GM12878 (cell line): ENCODE data around the gene SLC4A9. TPM values are rescaled to one million over a fixed set of nuclear protein-coding genes. Genes with fewer than 3 reads are reported as not detected.

Source experiments
- BCL11A ChIP-seq: IDR thresholded peaks from 2 replicates; pipeline ENCODE4 v1.6.1; 2011; ENCODE audit warnings: low read depth, low read length
- EED ChIP-seq: sonication (generic); IDR thresholded peaks from 2 replicates; pipeline ENCODE4 v1.6.1; 2016; ENCODE audit warnings: antibody characterized with exemption, low read depth
- EGR1 ChIP-seq, 2 experiments: IDR thresholded peaks; 1 replicate in 1 of 2; 2 replicates in 1 of 2; pipeline ENCODE4 v1.6.1; 2011 to 2012; ENCODE audit warnings: low read depth in 2 of 2, low read length in 2 of 2, borderline replicate concordance in 1 of 2, mild to moderate bottlenecking in 1 of 2, moderate library complexity in 1 of 2
- HDGF ChIP-seq: fragments of 450-650 bp; IDR thresholded peaks from 2 replicates; pipeline ENCODE4 v1.6.1; 2016; ENCODE audit warnings: antibody characterized with exemption
- IKZF1 ChIP-seq: fragments of 450-650 bp; conservative IDR thresholded peaks from 2 replicates; pipeline ENCODE4 v1.6.1; 2017; ENCODE audit warnings: antibody characterized with exemption, mild to moderate bottlenecking
- IKZF2 ChIP-seq, 2 experiments: fragments of 450-650 bp; IDR thresholded peaks; 2 replicates each; pipeline ENCODE4 v1.6.1; 2017; ENCODE audit warnings: mild to moderate bottlenecking in 2 of 2, moderate library complexity in 2 of 2
- NFXL1 ChIP-seq: fragments of 450-650 bp; IDR thresholded peaks from 2 replicates; pipeline ENCODE4 v1.6.1; 2017; ENCODE audit warnings: antibody characterized with exemption, mild to moderate bottlenecking, borderline replicate concordance
- PML ChIP-seq: IDR thresholded peaks from 2 replicates; pipeline ENCODE4 v1.6.1; 2012; ENCODE audit warnings: low read length, inconsistent platforms
- POU2F2 ChIP-seq: IDR thresholded peaks from 3 replicates; pipeline ENCODE4 v1.6.1; 2011; ENCODE audit warnings: low read depth, mild to moderate bottlenecking, low read length, borderline replicate concordance
- SMAD1 ChIP-seq: fragments of 450-650 bp; IDR thresholded peaks from 2 replicates; pipeline ENCODE4 v1.6.1; 2018; ENCODE audit warnings: mild to moderate bottlenecking, low read depth; ENCODE audit not compliant: partially characterized antibody
- SUPT20H ChIP-seq: IDR thresholded peaks from 2 replicates; pipeline ENCODE4 v1.6.1; 2011; ENCODE audit warnings: low read depth, mild to moderate bottlenecking, low read length, moderate library complexity, borderline replicate concordance; ENCODE audit not compliant: control insufficient read depth
- polyA plus RNA-seq, 11 experiments: library from polyadenylated mRNA; depleted of rRNA in 4 of 11; unstranded in 6 of 11; stranded (reverse) in 5 of 11; fragments of >200 nt; fragmentation: Nextera tagmentation in 4 of 11; fragmentation: Illumina TruSeq in 1 of 11; extraction: Ambion mirVana in 4 of 11; extraction: Trizol in 1 of 11; gene quantifications; 1 replicate in 1 of 11; 2 replicates in 10 of 11; pipeline versions ENCODE4 v1.2.1 to v1.2.3, GENCODE V29; 2011 to 2016; ENCODE audit warnings: inconsistent platforms in 2 of 11, missing spikeins in 2 of 11, low read depth in 1 of 11
- total RNA-seq, 4 experiments: library from RNA; depleted of rRNA in 3 of 4; stranded (reverse); fragments of >200 nt in 3 of 4; fragmentation: Illumina TruSeq in 1 of 4; extraction: Trizol in 1 of 4; gene quantifications; 2 replicates each; pipeline versions ENCODE4 v1.2.1 to v1.2.3, GENCODE V29; 2013 to 2021
- TF ChIP-seq, protein P1 (sequence below): IDR thresholded peaks from 2 replicates; pipeline ENCODE4 v1.6.1; 2011; ENCODE audit warnings: mild to moderate bottlenecking, low read depth, low read length, moderate library complexity; ENCODE audit not compliant: insufficient replicate concordance
- TF ChIP-seq, protein P2 (sequence below): IDR thresholded peaks from 2 replicates; pipeline ENCODE4 v1.6.1; 2012; ENCODE audit warnings: low read depth, low read length, improper control_type of control experiment

The SLC4A9 gene
- total and polyA plus RNA-seq, 10 of the 15 experiments (the other 5 are each of a cell fraction or from before 2014, with no cell fraction given): 0.03 to 0.05 (median 0.05) TPM; not detected in 7

DNA sequence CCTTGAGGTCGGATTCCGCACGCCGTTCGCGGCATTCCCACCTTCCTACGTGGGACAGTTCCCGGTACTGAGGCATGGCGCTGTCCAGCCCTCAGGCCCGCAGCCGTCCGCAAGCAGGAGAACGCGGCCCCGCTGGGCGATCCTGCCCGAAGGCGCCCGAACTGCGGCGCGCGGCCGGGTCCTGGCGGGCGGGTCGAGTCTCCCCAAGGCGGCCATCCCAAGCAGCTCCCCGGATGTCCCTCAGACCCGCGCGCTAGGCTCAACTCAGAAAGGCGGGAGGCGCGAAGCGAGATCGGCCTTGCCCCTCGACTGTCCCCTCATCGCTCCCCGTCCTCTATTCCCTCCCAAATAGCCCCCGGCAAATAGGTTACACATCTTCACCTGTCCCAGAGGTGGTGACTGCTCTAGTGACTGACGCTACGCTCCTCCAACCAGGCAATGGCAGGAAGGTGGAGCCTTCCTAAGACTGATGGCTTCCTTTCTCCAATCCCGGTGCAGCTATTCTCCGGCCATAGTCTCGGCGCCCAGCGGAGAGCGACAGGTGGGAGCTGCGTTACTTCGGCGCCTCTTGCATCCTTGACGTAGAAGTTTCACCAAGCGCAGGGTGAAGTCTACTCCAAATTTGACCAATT is 40.9 kb downstream of the SLC4A9 start (continued):
- TF ChIP-seq IKZF2 (IDR thresholded peaks at IDR 0.05): peak; percentile 64 to 71; a peak in 3 of 4 replicates
- peak; percentile 31; the same call in 1 of the 3 replicates for TF ChIP-seq POU2F2
- TF ChIP-seq BCL11A: 0 out of 2 replicates have a peak, but pooled peaks have one; percentile 28
- no peak for TF ChIP-seq SUPT20H
- TF ChIP-seq NFXL1: no peak
- TF ChIP-seq EED: peak; percentile 71; the same call in 1 of the 2 replicates
- TF ChIP-seq IKZF1: peak; percentile 84
- TF ChIP-seq, protein P1, sequence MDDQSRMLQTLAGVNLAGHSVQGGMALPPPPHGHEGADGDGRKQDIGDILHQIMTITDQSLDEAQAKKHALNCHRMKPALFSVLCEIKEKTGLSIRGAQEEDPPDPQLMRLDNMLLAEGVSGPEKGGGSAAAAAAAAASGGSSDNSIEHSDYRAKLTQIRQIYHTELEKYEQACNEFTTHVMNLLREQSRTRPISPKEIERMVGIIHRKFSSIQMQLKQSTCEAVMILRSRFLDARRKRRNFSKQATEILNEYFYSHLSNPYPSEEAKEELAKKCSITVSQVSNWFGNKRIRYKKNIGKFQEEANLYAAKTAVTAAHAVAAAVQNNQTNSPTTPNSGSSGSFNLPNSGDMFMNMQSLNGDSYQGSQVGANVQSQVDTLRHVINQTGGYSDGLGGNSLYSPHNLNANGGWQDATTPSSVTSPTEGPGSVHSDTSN: peak; percentile 99
- TF ChIP-seq, protein P2, sequence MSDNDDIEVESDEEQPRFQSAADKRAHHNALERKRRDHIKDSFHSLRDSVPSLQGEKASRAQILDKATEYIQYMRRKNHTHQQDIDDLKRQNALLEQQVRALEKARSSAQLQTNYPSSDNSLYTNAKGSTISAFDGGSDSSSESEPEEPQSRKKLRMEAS: peak; percentile 8; the same call in 1 of the 2 replicates
- peak; percentile 45; the same call in 1 of the 2 replicates for TF ChIP-seq HDGF
- TF ChIP-seq PML: no peak
- no peak for TF ChIP-seq EGR1 (IDR thresholded peaks at IDR 0.05; ENCODE audit: borderline replicate concordance in 1 of 2, low read depth in 2 of 2, low read length in 2 of 2)
- no peak for TF ChIP-seq SMAD1
